ENCODE data around the gene GLCE. TPM values are rescaled to one million over a fixed set of nuclear protein-coding genes. Genes with fewer than 3 reads are reported as not detected.
A peak's percentile ranks its signal among the peaks of the same experiment; 100 is the strongest.

The GLCE gene
- total and polyA plus RNA-seq, 4 donors = 6.8 to 26.3 (median 13.7) TPM

GRCh38 chr15:69288011-69288410, 127.6 kb downstream of the GLCE start:
- DNase-seq (ENCODE audit: low spot score) = peak; percentile 10

More at GRCh38 chr15:69288011-69288410, 127.6 kb downstream of the GLCE start:
- Histone ChIP-seq H3K36me3 (ENCODE audit: control insufficient read depth in 4 of 4, insufficient read depth in 3 of 4, low read depth in 1 of 4, low read length in 3 of 4) (no peaks in the 10 kb centered on the region), H3K4me3 (ENCODE audit: low read depth in 1 of 3, low read length in 3 of 3) (no peak overlapping the region), H3K9me3 (ENCODE audit: control insufficient read depth in 4 of 4, low read length in 3 of 4) (no peaks in the 10 kb centered on the region), H3K27me3 (ENCODE audit: control insufficient read depth in 4 of 4, insufficient read depth in 4 of 4, low read length in 3 of 4) (no peaks in the 10 kb centered on the region), H3K4me1 (ENCODE audit: control insufficient read depth in 4 of 4, insufficient read depth in 4 of 4, low read length in 3 of 4) (peaks cover 1 to 9% (median 7%) of the 10 kb centered on the region in 4 donors), H3K9ac (ENCODE audit: low read depth in 1 of 2, low read length in 2 of 2) (no peak overlapping the region), H3K27ac (ENCODE audit: low read depth in 1 of 2, low read length in 2 of 2) (no peak overlapping the region)
- TF ChIP-seq REST (IDR thresholded peaks at IDR 0.05) = no peak
- no peak for TF ChIP-seq YY1 (IDR thresholded peaks at IDR 0.05)
- TF ChIP-seq HNF4G (IDR thresholded peaks at IDR 0.05) = no peak
- no peak for TF ChIP-seq CTCF (IDR thresholded peaks at IDR 0.05; ENCODE audit: low read depth, low read length, missing input control)
- no peak for TF ChIP-seq FOXA2 (IDR thresholded peaks at IDR 0.05)
- no peak for TF ChIP-seq MAX (IDR thresholded peaks at IDR 0.05)
- no peak for TF ChIP-seq SP1 (IDR thresholded peaks at IDR 0.05)
- no peak for TF ChIP-seq TAF1 (conservative IDR thresholded peaks at IDR 0.05)
- TF ChIP-seq JUND (IDR thresholded peaks at IDR 0.05) = no peak
- TF ChIP-seq GABPA (IDR thresholded peaks at IDR 0.05 in 1 of 2, conservative IDR thresholded peaks at IDR 0.05 in 1 of 2) = no peak
- no peak for TF ChIP-seq HNF4A (conservative IDR thresholded peaks at IDR 0.05)
- TF ChIP-seq RXRA (IDR thresholded peaks at IDR 0.05) = no peak
- no peak for TF ChIP-seq ZBTB33 (IDR thresholded peaks at IDR 0.05)
- 84% methylated on average over 7 of the region's 7 CpGs for WGBS

Data from liver (tissue), 9 donors.